ENCODE data around the gene PTPRD.

PTPRD gene

GRCh38 chr9:10050016-10050415 lies 562.8 kb downstream of the PTPRD start:
- H2BK12ac ChIP-seq (ENCODE audit: low read length): no peak overlapping the region
- WGBS (ENCODE audit: extremely low coverage, insufficient coverage, insufficient read length): no CpG with 5 or more reads among the region's 4 CpGs

GRCh38 chr9:10048994-10049393 lies 563.8 kb downstream of the PTPRD start:
- WGBS (ENCODE audit: extremely low coverage, insufficient coverage, insufficient read length): no CpG with 5 or more reads among the region's 3 CpGs
- Histone ChIP-seq H3K36me3 (ENCODE audit: control insufficient read depth in 1 of 2, insufficient read depth in 2 of 2, low read length in 2 of 2) (no peaks in the 10 kb centered on the region), H2BK12ac (ENCODE audit: low read length) (no peak overlapping the region), H2AFZ (ENCODE audit: insufficient read depth, low read length, poor library complexity) (no peak overlapping the region), H3K4me3 (ENCODE audit: low read depth, low read length) (no peak overlapping the region), H2BK5ac (ENCODE audit: low read depth, low read length, poor library complexity) (no peak overlapping the region), H2BK120ac (ENCODE audit: insufficient read depth, low read length, poor library complexity) (no peak overlapping the region), H3K23ac (ENCODE audit: low read length) (no peak overlapping the region), H3K4ac (ENCODE audit: low read depth, low read length) (no peak overlapping the region), H2AK5ac (ENCODE audit: low read length) (no peak overlapping the region), H3K14ac (ENCODE audit: low read length) (no peak overlapping the region), H3K18ac (ENCODE audit: low read length) (no peak overlapping the region), H3K4me1 (ENCODE audit: control insufficient read depth in 1 of 2, insufficient read depth in 2 of 2, low read length in 2 of 2) (no peaks in the 10 kb centered on the region), H3K27ac (ENCODE audit: low read depth, low read length) (no peak overlapping the region), H3K79me2 (ENCODE audit: control insufficient read depth, insufficient read depth, low read length, poor library complexity) (no peaks in the 10 kb centered on the region), H4K12ac (ENCODE audit: low read depth, low read length) (no peak overlapping the region), H3K4me2 (ENCODE audit: low read length) (no peak overlapping the region), H4K8ac (ENCODE audit: low read depth, low read length) (no peak overlapping the region), H3K9me3 (ENCODE audit: insufficient read depth, low read depth, low read length) (no peaks in the 10 kb centered on the region), H3K9ac (ENCODE audit: low read length) (no peak overlapping the region), H4K91ac (ENCODE audit: low read depth, low read length) (no peak overlapping the region), H3K79me1 (ENCODE audit: low read length) (no peaks in the 10 kb centered on the region), H3K27me3 (ENCODE audit: insufficient read depth, low read length) (no peaks in the 10 kb centered on the region)
- no peak for DNase-seq

More at GRCh38 chr9:10050016-10050415, 562.8 kb downstream of the PTPRD start:
- H3K79me2 ChIP-seq (ENCODE audit: control insufficient read depth, insufficient read depth, low read length, poor library complexity): no peaks in the 10 kb centered on the region
- no peak overlapping the region for H4K8ac ChIP-seq (ENCODE audit: low read depth, low read length)
- H3K27ac ChIP-seq (ENCODE audit: low read depth, low read length): no peak overlapping the region
- H3K9me3 ChIP-seq (ENCODE audit: insufficient read depth, low read depth, low read length): no peaks in the 10 kb centered on the region
- H4K12ac ChIP-seq (ENCODE audit: low read depth, low read length): no peak overlapping the region
- no peaks in the 10 kb centered on the region for H3K79me1 ChIP-seq (ENCODE audit: low read length)
- H3K23ac ChIP-seq (ENCODE audit: low read length): no peak overlapping the region
- H2BK5ac ChIP-seq (ENCODE audit: low read depth, low read length, poor library complexity): no peak overlapping the region
- no peaks in the 10 kb centered on the region for H3K4me1 ChIP-seq (ENCODE audit: control insufficient read depth in 1 of 2, insufficient read depth in 2 of 2, low read length in 2 of 2)
- no peak overlapping the region for H3K14ac ChIP-seq (ENCODE audit: low read length)
- H3K9ac ChIP-seq (ENCODE audit: low read length): no peak overlapping the region
- H2AFZ ChIP-seq (ENCODE audit: insufficient read depth, low read length, poor library complexity): no peak overlapping the region
- H4K91ac ChIP-seq (ENCODE audit: low read depth, low read length): no peak overlapping the region
- no peak overlapping the region for H2AK5ac ChIP-seq (ENCODE audit: low read length)
- no peak for DNase-seq
- no peaks in the 10 kb centered on the region for H3K27me3 ChIP-seq (ENCODE audit: insufficient read depth, low read length)
- H3K18ac ChIP-seq (ENCODE audit: low read length): no peak overlapping the region
- H3K36me3 ChIP-seq (ENCODE audit: control insufficient read depth in 1 of 2, insufficient read depth in 2 of 2, low read length in 2 of 2): no peaks in the 10 kb centered on the region
- H2BK120ac ChIP-seq (ENCODE audit: insufficient read depth, low read length, poor library complexity): no peak overlapping the region
- no peak overlapping the region for H3K4ac ChIP-seq (ENCODE audit: low read depth, low read length)
- H3K4me3 ChIP-seq (ENCODE audit: low read depth, low read length): no peak overlapping the region
- no peak overlapping the region for H3K4me2 ChIP-seq (ENCODE audit: low read length)

- Histone ChIP-seq H2AFZ (ENCODE audit: insufficient read depth, low read length, poor library complexity) (no peak overlapping the region), H3K4me1 (ENCODE audit: control insufficient read depth in 1 of 2, insufficient read depth in 2 of 2, low read length in 2 of 2) (no peaks in the 10 kb centered on the region), H3K79me2 (ENCODE audit: control insufficient read depth, insufficient read depth, low read length, poor library complexity) (no peaks in the 10 kb centered on the region), H4K12ac (ENCODE audit: low read depth, low read length) (no peak overlapping the region), H3K23ac (ENCODE audit: low read length) (no peak overlapping the region), H2BK5ac (ENCODE audit: low read depth, low read length, poor library complexity) (no peak overlapping the region), H3K27ac (ENCODE audit: low read depth, low read length) (no peak overlapping the region), H3K4me2 (ENCODE audit: low read length) (no peak overlapping the region), H3K14ac (ENCODE audit: low read length) (no peak overlapping the region), H3K9me3 (ENCODE audit: insufficient read depth, low read depth, low read length) (no peaks in the 10 kb centered on the region), H2AK5ac (ENCODE audit: low read length) (no peak overlapping the region), H3K4me3 (ENCODE audit: low read depth, low read length) (no peak overlapping the region), H3K36me3 (ENCODE audit: control insufficient read depth in 1 of 2, insufficient read depth in 2 of 2, low read length in 2 of 2) (no peaks in the 10 kb centered on the region), H3K79me1 (ENCODE audit: low read length) (no peaks in the 10 kb centered on the region), H2BK12ac (ENCODE audit: low read length) (no peak overlapping the region), H2BK120ac (ENCODE audit: insufficient read depth, low read length, poor library complexity) (no peak overlapping the region), H3K9ac (ENCODE audit: low read length) (no peak overlapping the region), H4K8ac (ENCODE audit: low read depth, low read length) (no peak overlapping the region), H4K91ac (ENCODE audit: low read depth, low read length) (no peak overlapping the region), H3K27me3 (ENCODE audit: insufficient read depth, low read length) (no peaks in the 10 kb centered on the region), H3K4ac (ENCODE audit: low read depth, low read length) (no peak overlapping the region), H3K18ac (ENCODE audit: low read length) (no peak overlapping the region)
- WGBS (ENCODE audit: extremely low coverage, insufficient coverage, insufficient read length): no CpG with 5 or more reads among the region's 2 CpGs
- DNase-seq: peak in 1 of 2 donors; percentile 39
Observed at GRCh38 chr9:10045598-10045997, 567.2 kb downstream of the PTPRD start.

- Histone ChIP-seq H3K79me2 (ENCODE audit: control insufficient read depth, insufficient read depth, low read length, poor library complexity) (no peaks in the 10 kb centered on the region), H2AFZ (ENCODE audit: insufficient read depth, low read length, poor library complexity) (no peak overlapping the region), H2BK5ac (ENCODE audit: low read depth, low read length, poor library complexity) (no peak overlapping the region), H2AK5ac (ENCODE audit: low read length) (no peak overlapping the region), H4K91ac (ENCODE audit: low read depth, low read length) (no peak overlapping the region), H3K9me3 (ENCODE audit: insufficient read depth, low read depth, low read length) (no peaks in the 10 kb centered on the region), H4K12ac (ENCODE audit: low read depth, low read length) (no peak overlapping the region), H3K4me1 (ENCODE audit: control insufficient read depth in 1 of 2, insufficient read depth in 2 of 2, low read length in 2 of 2) (no peaks in the 10 kb centered on the region), H3K4ac (ENCODE audit: low read depth, low read length) (no peak overlapping the region), H3K14ac (ENCODE audit: low read length) (no peak overlapping the region), H2BK120ac (ENCODE audit: insufficient read depth, low read length, poor library complexity) (no peak overlapping the region), H3K27ac (ENCODE audit: low read depth, low read length) (no peak overlapping the region), H3K18ac (ENCODE audit: low read length) (no peak overlapping the region), H2BK12ac (ENCODE audit: low read length) (no peak overlapping the region), H3K4me2 (ENCODE audit: low read length) (no peak overlapping the region), H3K36me3 (ENCODE audit: control insufficient read depth in 1 of 2, insufficient read depth in 2 of 2, low read length in 2 of 2) (no peaks in the 10 kb centered on the region), H3K79me1 (ENCODE audit: low read length) (no peaks in the 10 kb centered on the region), H4K8ac (ENCODE audit: low read depth, low read length) (no peak overlapping the region), H3K9ac (ENCODE audit: low read length) (no peak overlapping the region), H3K23ac (ENCODE audit: low read length) (no peak overlapping the region), H3K4me3 (ENCODE audit: low read depth, low read length) (no peak overlapping the region), H3K27me3 (ENCODE audit: insufficient read depth, low read length) (no peaks in the 10 kb centered on the region)
- DNase-seq: no peak
- no CpG with 5 or more reads among the region's 2 CpGs for WGBS (ENCODE audit: extremely low coverage, insufficient coverage, insufficient read length)
Observed at GRCh38 chr9:10041726-10042229, 571.0 kb downstream of the PTPRD start.
